GM21529 (cell line): ENCODE results near the gene SPAG17.
A peak's percentile ranks its signal among the peaks of the same experiment; 100 is the strongest.

Experiments
- ATAC-seq: cut with Tn5 transposase; IDR thresholded peaks from one replicate; pipeline ENCODE4 v1.9.1; 2021; ENCODE audit not compliant: unreplicated experiment

SPAG17 gene

GRCh38 chr1:118081387-118081786 lies 103.6 kb downstream of the SPAG17 start:
- ATAC-seq, result peak; percentile 73

- ATAC-seq, result no peak
Observed at GRCh38 chr1:118077331-118078045, 107.5 kb downstream of the SPAG17 start.

GRCh38 chr1:118075116-118075515 lies 109.9 kb downstream of the SPAG17 start:
- no peak for ATAC-seq

- ATAC-seq, result no peak
Observed at GRCh38 chr1:118073648-118074435, 111.2 kb downstream of the SPAG17 start.

- ATAC-seq, result no peak
Observed at GRCh38 chr1:118049981-118050380, 135.0 kb downstream of the SPAG17 start.

GRCh38 chr1:118047650-118048224 lies 137.3 kb downstream of the SPAG17 start:
- ATAC-seq, result no peak

- ATAC-seq, result no peak
Observed at GRCh38 chr1:118047006-118047649, 137.9 kb downstream of the SPAG17 start.

GRCh38 chr1:118043624-118044023 lies 141.4 kb downstream of the SPAG17 start:
- no peak for ATAC-seq

- no peak for ATAC-seq
Observed at GRCh38 chr1:118042501-118042900, 142.5 kb downstream of the SPAG17 start.

GRCh38 chr1:118039170-118039569 lies 145.9 kb downstream of the SPAG17 start:
- no peak for ATAC-seq

GRCh38 chr1:118032883-118033282 lies 152.1 kb downstream of the SPAG17 start:
- no peak for ATAC-seq

- ATAC-seq, result no peak
Observed at GRCh38 chr1:118028267-118028666, 156.8 kb downstream of the SPAG17 start.

- ATAC-seq, result no peak
Observed at GRCh38 chr1:118023199-118023598, 161.8 kb downstream of the SPAG17 start.

- no peak for ATAC-seq
Observed at GRCh38 chr1:118021668-118022067, 163.4 kb downstream of the SPAG17 start.

- ATAC-seq, result no peak
Observed at GRCh38 chr1:118018060-118018459, 167.0 kb downstream of the SPAG17 start.

GRCh38 chr1:118013938-118014337 lies 171.1 kb downstream of the SPAG17 start:
- no peak for ATAC-seq

- no peak for ATAC-seq
Observed at GRCh38 chr1:118013336-118013735, 171.7 kb downstream of the SPAG17 start.

- no peak for ATAC-seq
Observed at GRCh38 chr1:118012515-118013124, 172.4 kb downstream of the SPAG17 start.

- ATAC-seq, result no peak
Observed at GRCh38 chr1:118008011-118008410, 177.0 kb downstream of the SPAG17 start.

- no peak for ATAC-seq
Observed at GRCh38 chr1:118007391-118007790, 177.6 kb downstream of the SPAG17 start.

- ATAC-seq, result no peak
Observed at GRCh38 chr1:118004312-118004711, 180.7 kb downstream of the SPAG17 start.
